Sigmoid colon (tissue), 4 donors: ENCODE data around the gene OTUB1.

Source experiments
- CTCF ChIP-seq, 4 experiments: fragments of 450-650 bp in 3 of 4; fragments of 200-600 bp in 1 of 4; IDR thresholded peaks; one replicate each; pipeline ENCODE4 v1.5.1; 2016 to 2019; ENCODE audit warnings: antibody characterized with exemption in 4 of 4, mild to moderate bottlenecking in 3 of 4, moderate library complexity in 2 of 4
- POLR2AphosphoS5 ChIP-seq, 4 donors: sonication (generic); formaldehyde crosslinking; IDR thresholded peaks; one replicate each; pipeline ENCODE4 v1.6.1; 2017; ENCODE audit warnings: antibody characterized with exemption in 4 of 4

GRCh38 chr11:63951779-63952536 is 34.3 kb upstream of the OTUB1 start:
- TF ChIP-seq POLR2AphosphoS5 (IDR thresholded peaks at IDR 0.05) = no peak
- no peak for TF ChIP-seq CTCF (IDR thresholded peaks at IDR 0.05)
